ENCODE data around the gene HLA-DQA2.
"Not testable (repeated sequence)": the region's sequence is repeated elsewhere in the genome, so short reads cannot be mapped to it uniquely, and the experiment has no call there.

HLA-DQA2 gene

GRCh38 chr6:32752580-32752979 lies 11.4 kb downstream of the HLA-DQA2 start:
- H3K9me3 Mint-ChIP-seq, result no peaks in the 10 kb centered on the region
- no peaks in the 10 kb centered on the region for H3K4me1 Mint-ChIP-seq (ENCODE audit: low read depth)
- no peak overlapping the region for H3K27ac Mint-ChIP-seq
- peaks cover 43% of the 10 kb centered on the region for H3K27me3 Mint-ChIP-seq (ENCODE audit: low read depth)
- no peak overlapping the region for H3K4me3 Mint-ChIP-seq
- no peak for DNase-seq (ENCODE audit: low spot score)
- no peaks in the 10 kb centered on the region for H3K36me3 Mint-ChIP-seq (ENCODE audit: low read depth)

- no peak for DNase-seq (ENCODE audit: low spot score)
- Mint-ChIP-seq H3K4me3 (no peak overlapping the region), H3K9me3 (no peaks in the 10 kb centered on the region)
Observed at GRCh38 chr6:32759669-32760068, 18.5 kb downstream of the HLA-DQA2 start.

GRCh38 chr6:32761072-32761471 lies 19.9 kb downstream of the HLA-DQA2 start:
- peaks cover 30% of the 10 kb centered on the region for H3K27me3 Mint-ChIP-seq (ENCODE audit: low read depth)
- DNase-seq (ENCODE audit: low spot score), result no peak
- H3K4me1 Mint-ChIP-seq (ENCODE audit: low read depth), result no peaks in the 10 kb centered on the region
- no peaks in the 10 kb centered on the region for H3K36me3 Mint-ChIP-seq (ENCODE audit: low read depth)
- H3K4me3 Mint-ChIP-seq, result no peak overlapping the region
- no peak overlapping the region for H3K27ac Mint-ChIP-seq
- no peaks in the 10 kb centered on the region for H3K9me3 Mint-ChIP-seq

More at GRCh38 chr6:32759669-32760068, 18.5 kb downstream of the HLA-DQA2 start:
- Mint-ChIP-seq H3K27me3 (ENCODE audit: low read depth) (peaks cover 37% of the 10 kb centered on the region), H3K27ac (no peak overlapping the region), H3K36me3 (ENCODE audit: low read depth) (no peaks in the 10 kb centered on the region), H3K4me1 (ENCODE audit: low read depth) (no peaks in the 10 kb centered on the region)

- DNase-seq (ENCODE audit: low spot score), result no peak
- H3K36me3 Mint-ChIP-seq (ENCODE audit: low read depth), result no peaks in the 10 kb centered on the region
- H3K4me1 Mint-ChIP-seq (ENCODE audit: low read depth), result no peaks in the 10 kb centered on the region
- no peak overlapping the region for H3K4me3 Mint-ChIP-seq
- H3K27me3 Mint-ChIP-seq (ENCODE audit: low read depth), result peaks cover 30% of the 10 kb centered on the region
- no peaks in the 10 kb centered on the region for H3K9me3 Mint-ChIP-seq
- H3K27ac Mint-ChIP-seq, result no peak overlapping the region
Observed at GRCh38 chr6:32761548-32761947, 20.4 kb downstream of the HLA-DQA2 start.

GRCh38 chr6:32763421-32763820 lies 22.2 kb downstream of the HLA-DQA2 start, which contains the start of gene HLA-DQB2:
Gene HLA-DQB2 (minus strand): TSS chr6:32763532. CDS start chr6:32763470, 62 bp downstream.
- no peak for DNase-seq (ENCODE audit: low spot score)
- H3K36me3 Mint-ChIP-seq (ENCODE audit: low read depth), result no peaks in the 10 kb centered on the region
- H3K27me3 Mint-ChIP-seq (ENCODE audit: low read depth), result peaks cover 43% of the 10 kb centered on the region
- H3K27ac Mint-ChIP-seq, result no peak within 1 kb of the TSS
- H3K9me3 Mint-ChIP-seq, result no peaks in the 10 kb centered on the region
- no peak within 1 kb of the TSS for H3K4me3 Mint-ChIP-seq
- H3K4me1 Mint-ChIP-seq (ENCODE audit: low read depth), result no peaks in the 10 kb centered on the region

- peaks cover 48% of the 10 kb centered on the region for H3K27me3 Mint-ChIP-seq (ENCODE audit: low read depth)
- DNase-seq (ENCODE audit: low spot score), result no peak
- no peak overlapping the region for H3K4me3 Mint-ChIP-seq
- H3K9me3 Mint-ChIP-seq, result no peaks in the 10 kb centered on the region
- H3K36me3 Mint-ChIP-seq (ENCODE audit: low read depth), result no peaks in the 10 kb centered on the region
- H3K4me1 Mint-ChIP-seq (ENCODE audit: low read depth), result no peaks in the 10 kb centered on the region
- no peak overlapping the region for H3K27ac Mint-ChIP-seq
Observed at GRCh38 chr6:32764048-32764447, 22.9 kb downstream of the HLA-DQA2 start.

GRCh38 chr6:32772656-32773055 lies 31.5 kb downstream of the HLA-DQA2 start:
- H3K36me3 Mint-ChIP-seq (ENCODE audit: low read depth), result no peaks in the 10 kb centered on the region
- no peaks in the 10 kb centered on the region for H3K4me1 Mint-ChIP-seq (ENCODE audit: low read depth)
- H3K9me3 Mint-ChIP-seq, result no peaks in the 10 kb centered on the region
- H3K27ac Mint-ChIP-seq, result no peak overlapping the region
- H3K4me3 Mint-ChIP-seq, result no peak overlapping the region
- peaks cover 64% of the 10 kb centered on the region for H3K27me3 Mint-ChIP-seq (ENCODE audit: low read depth)
- no peak for DNase-seq (ENCODE audit: low spot score)

GRCh38 chr6:32774426-32774825 lies 33.2 kb downstream of the HLA-DQA2 start:
- DNase-seq (ENCODE audit: low spot score), result no peak
- H3K4me3 Mint-ChIP-seq, result no peak overlapping the region
- no peaks in the 10 kb centered on the region for H3K4me1 Mint-ChIP-seq (ENCODE audit: low read depth)
- H3K27me3 Mint-ChIP-seq (ENCODE audit: low read depth), result peaks cover 56% of the 10 kb centered on the region
- H3K9me3 Mint-ChIP-seq, result no peaks in the 10 kb centered on the region
- H3K27ac Mint-ChIP-seq, result no peak overlapping the region
- H3K36me3 Mint-ChIP-seq (ENCODE audit: low read depth), result no peaks in the 10 kb centered on the region

GRCh38 chr6:32775071-32775470 lies 33.9 kb downstream of the HLA-DQA2 start:
- no peak for DNase-seq (ENCODE audit: low spot score)
- Mint-ChIP-seq H3K4me1 (ENCODE audit: low read depth) (no peaks in the 10 kb centered on the region), H3K36me3 (ENCODE audit: low read depth) (no peaks in the 10 kb centered on the region), H3K9me3 (no peaks in the 10 kb centered on the region), H3K4me3 (no peak overlapping the region), H3K27ac (no peak overlapping the region), H3K27me3 (ENCODE audit: low read depth) (peaks cover 59% of the 10 kb centered on the region)

GRCh38 chr6:32779036-32779435 lies 37.8 kb downstream of the HLA-DQA2 start:
- peaks cover 56% of the 10 kb centered on the region for H3K27me3 Mint-ChIP-seq (ENCODE audit: low read depth)

GRCh38 chr6:32782923-32783322 lies 41.7 kb downstream of the HLA-DQA2 start:
- peaks cover 52% of the 10 kb centered on the region for H3K27me3 Mint-ChIP-seq (ENCODE audit: low read depth)
- not testable (repeated sequence) for H3K27ac Mint-ChIP-seq; DNase-seq (ENCODE audit: low spot score); H3K36me3 Mint-ChIP-seq (ENCODE audit: low read depth); H3K4me1 Mint-ChIP-seq (ENCODE audit: low read depth); H3K4me3 Mint-ChIP-seq; H3K9me3 Mint-ChIP-seq

More at GRCh38 chr6:32779036-32779435, 37.8 kb downstream of the HLA-DQA2 start:
- no peak overlapping the region for H3K4me3 Mint-ChIP-seq
- no peaks in the 10 kb centered on the region for H3K36me3 Mint-ChIP-seq (ENCODE audit: low read depth)
- DNase-seq (ENCODE audit: low spot score), result no peak
- no peak overlapping the region for H3K27ac Mint-ChIP-seq
- H3K9me3 Mint-ChIP-seq, result no peaks in the 10 kb centered on the region
- H3K4me1 Mint-ChIP-seq (ENCODE audit: low read depth), result no peaks in the 10 kb centered on the region

- Mint-ChIP-seq H3K36me3 (ENCODE audit: low read depth) (no peaks in the 10 kb centered on the region), H3K4me3 (no peak overlapping the region), H3K27ac (no peak overlapping the region), H3K9me3 (no peaks in the 10 kb centered on the region), H3K4me1 (ENCODE audit: low read depth) (peaks cover 2% of the 10 kb centered on the region), H3K27me3 (ENCODE audit: low read depth) (peaks cover 58% of the 10 kb centered on the region)
- DNase-seq (ENCODE audit: low spot score), result no peak
Observed at GRCh38 chr6:32785781-32786533, 44.8 kb downstream of the HLA-DQA2 start.

GRCh38 chr6:32790306-32790705 lies 49.1 kb downstream of the HLA-DQA2 start:
- Mint-ChIP-seq H3K27me3 (ENCODE audit: low read depth) (peaks cover 75% of the 10 kb centered on the region), H3K36me3 (ENCODE audit: low read depth) (no peaks in the 10 kb centered on the region), H3K9me3 (no peaks in the 10 kb centered on the region), H3K27ac (no peak overlapping the region), H3K4me3 (no peak overlapping the region), H3K4me1 (ENCODE audit: low read depth) (peaks cover 16% of the 10 kb centered on the region)
- DNase-seq (ENCODE audit: low spot score), result no peak

- H3K9me3 Mint-ChIP-seq, result no peaks in the 10 kb centered on the region
- peaks cover 61% of the 10 kb centered on the region for H3K27me3 Mint-ChIP-seq (ENCODE audit: low read depth)
- DNase-seq (ENCODE audit: low spot score), result no peak
- H3K4me3 Mint-ChIP-seq, result no peak overlapping the region
- H3K27ac Mint-ChIP-seq, result no peak overlapping the region
- H3K36me3 Mint-ChIP-seq (ENCODE audit: low read depth), result no peaks in the 10 kb centered on the region
- H3K4me1 Mint-ChIP-seq (ENCODE audit: low read depth), result peaks cover 25% of the 10 kb centered on the region
Observed at GRCh38 chr6:32792901-32793435, 51.8 kb downstream of the HLA-DQA2 start.

Measured in T-helper 2 cell treated with Interferon-gamma antibody and Interleukin-4, amounts not matched to agents 5 μg/mL and 100 μg/mL, for 36 hours (primary cell).